NCI-H2196 (cell line): ENCODE data around the gene MAP4K4.
A peak's percentile ranks its signal among the peaks of the same experiment; 100 is the strongest.

Experiments used
- DNase-seq: peaks from one replicate; lab custom pipeline; 2025; ENCODE audit not compliant: unreplicated experiment; lab: John Stamatoyannopoulos, UW

MAP4K4 gene

DNA sequence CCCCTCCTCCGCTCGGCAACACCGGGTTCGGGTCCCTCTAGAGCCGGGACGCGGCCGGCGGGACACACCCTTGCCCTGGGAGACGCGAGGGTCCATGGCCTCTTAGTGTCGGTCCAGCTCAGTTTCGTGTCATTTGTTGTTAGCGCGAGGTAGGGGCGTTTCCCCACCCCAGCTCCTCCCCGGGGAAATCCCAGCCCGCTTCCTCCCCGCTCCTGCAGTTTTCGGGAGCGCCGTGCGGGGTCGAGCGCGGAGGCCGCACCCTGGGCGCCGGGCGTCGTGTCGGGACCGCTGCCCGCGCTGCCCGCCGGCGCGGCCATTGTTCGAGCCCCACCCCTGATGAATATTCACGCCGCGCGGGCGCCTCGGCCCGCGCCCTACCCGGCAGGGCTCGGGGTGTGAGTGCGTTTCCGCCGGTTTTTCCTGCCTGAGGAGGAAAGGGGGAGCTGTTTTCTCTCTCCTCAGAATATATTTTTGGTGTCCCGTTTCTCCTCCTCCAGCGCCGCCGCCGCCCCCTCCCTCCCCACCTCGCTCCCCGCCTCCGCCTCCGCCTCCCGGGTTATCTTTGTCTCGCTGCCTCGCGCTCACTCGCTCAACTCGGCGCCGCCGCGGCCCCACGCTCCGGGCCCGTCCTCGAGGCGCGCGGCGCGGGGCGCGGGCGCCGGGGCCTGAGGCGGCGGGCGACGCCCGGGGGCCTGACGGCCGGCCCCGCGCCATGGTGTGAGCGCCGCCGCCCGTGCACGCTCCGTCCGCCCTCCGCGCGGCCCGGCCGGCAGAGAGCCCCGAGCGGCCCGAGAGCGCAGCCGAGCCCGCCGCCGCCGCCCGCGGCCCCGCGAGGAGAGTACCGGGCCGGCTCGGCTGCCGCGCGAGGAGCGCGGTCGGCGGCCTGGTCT lies at the start of gene MAP4K4:
Gene MAP4K4, plus strand, starts transcription at position 584 of the 890 bp plus-strand sequence. CDS start 374 bp downstream, outside the sequence.
- peak; percentile 56 for DNase-seq

- no peak for DNase-seq
These were observed 44.0 kb upstream of the MAP4K4 start for GRCh38 chr2:101653469-101653868.

DNA sequence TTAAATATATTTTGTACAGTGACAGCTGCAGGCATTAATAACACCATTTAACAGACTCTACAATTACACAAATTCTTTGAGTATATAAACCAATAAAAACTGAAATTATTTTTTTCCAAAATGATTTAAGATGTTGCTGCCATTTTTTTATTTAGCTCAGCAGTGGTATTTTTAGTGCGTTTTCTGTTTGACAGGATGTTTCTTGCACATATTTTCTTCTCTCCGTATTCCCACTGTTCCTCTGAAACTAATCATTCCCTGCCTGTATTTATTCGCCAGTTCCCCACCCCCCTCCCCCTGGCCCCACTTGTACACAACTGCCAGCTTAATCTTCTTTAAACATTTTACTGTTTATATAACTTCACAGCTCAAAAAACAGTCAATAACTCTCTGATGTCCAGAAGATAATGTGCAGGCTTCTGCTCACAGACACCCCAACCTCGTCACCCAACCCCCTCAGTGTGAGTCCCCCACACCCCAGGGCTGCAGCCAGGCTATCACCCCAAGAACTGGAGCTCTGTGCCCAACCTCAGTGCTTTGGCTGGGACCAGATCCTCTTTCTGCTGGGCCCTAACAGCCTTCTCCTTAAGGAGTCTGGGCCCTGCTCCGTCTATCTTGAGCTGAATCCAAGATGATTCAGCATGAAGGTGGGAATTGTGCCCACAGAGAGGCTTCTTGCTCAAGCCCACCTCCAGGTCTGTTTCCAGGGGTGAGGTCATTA lies 41.6 kb upstream of the MAP4K4 start:
- no peak for DNase-seq

- DNase-seq: no peak
These were observed 39.7 kb upstream of the MAP4K4 start for GRCh38 chr2:101657787-101658186.

DNA sequence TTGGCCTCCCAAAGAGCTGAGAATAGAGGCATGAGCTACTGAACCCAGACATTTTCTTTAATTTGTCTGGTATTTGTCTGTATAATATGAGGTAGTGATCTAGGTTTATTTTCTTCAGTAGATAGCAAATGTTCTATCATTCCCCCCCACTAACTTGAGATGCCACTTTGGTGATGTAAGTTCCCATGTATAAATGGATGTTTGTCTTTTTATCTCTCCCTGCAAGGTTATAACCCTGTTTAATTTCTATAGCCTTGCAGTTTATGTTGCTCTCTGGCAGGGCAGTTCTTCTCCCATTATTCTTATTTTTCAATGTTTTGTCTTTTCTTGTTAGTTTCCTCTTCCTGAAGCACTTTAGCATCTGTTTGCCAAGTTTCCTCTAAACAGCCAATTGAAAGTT lies 39.1 kb upstream of the MAP4K4 start:
- DNase-seq: no peak

DNA sequence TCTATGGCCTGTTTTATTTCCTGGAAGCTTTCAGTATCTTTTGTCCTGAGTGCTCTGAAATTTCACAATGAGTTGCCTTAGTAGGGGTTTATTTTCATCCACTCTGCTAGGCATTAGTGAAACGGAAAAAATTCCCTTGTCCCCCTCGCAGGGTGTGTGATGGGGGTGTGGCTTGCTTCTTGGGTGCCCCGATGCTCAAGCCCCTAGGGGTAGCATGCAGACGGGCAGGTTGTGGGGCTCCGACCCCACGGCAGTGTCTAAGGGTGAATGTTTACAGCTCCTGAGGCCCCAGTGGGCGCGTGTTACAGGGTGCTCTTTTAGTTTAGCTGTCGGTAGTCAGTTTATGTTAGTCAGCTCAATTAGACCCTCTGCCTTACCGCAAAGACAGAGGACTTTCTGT lies 32.2 kb upstream of the MAP4K4 start:
- no peak for DNase-seq

DNA sequence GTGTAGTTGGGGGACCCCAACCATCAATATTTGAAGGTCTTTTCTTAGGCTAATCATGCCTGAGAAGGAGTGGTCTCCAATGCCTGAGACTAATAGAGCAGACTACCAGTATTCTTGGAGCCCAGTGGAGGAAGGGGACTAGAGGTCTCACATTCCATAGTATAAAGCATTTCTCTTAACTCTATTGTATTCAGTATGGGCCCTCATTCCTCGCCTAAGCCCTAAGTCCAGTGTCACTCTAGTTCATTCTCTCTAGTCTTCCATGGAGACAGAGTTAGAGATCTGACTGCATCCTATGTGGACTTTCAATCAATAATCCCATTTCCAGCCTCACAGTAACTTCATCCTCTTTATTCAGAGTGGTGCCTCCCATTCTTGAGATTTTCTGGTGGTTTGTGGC lies 29.7 kb upstream of the MAP4K4 start:
- DNase-seq: no peak

GRCh38 chr2:101672047-101672446 lies 25.5 kb upstream of the MAP4K4 start:
- no peak for DNase-seq

GRCh38 chr2:101673920-101674319 lies 23.6 kb upstream of the MAP4K4 start:
- no peak for DNase-seq

DNA sequence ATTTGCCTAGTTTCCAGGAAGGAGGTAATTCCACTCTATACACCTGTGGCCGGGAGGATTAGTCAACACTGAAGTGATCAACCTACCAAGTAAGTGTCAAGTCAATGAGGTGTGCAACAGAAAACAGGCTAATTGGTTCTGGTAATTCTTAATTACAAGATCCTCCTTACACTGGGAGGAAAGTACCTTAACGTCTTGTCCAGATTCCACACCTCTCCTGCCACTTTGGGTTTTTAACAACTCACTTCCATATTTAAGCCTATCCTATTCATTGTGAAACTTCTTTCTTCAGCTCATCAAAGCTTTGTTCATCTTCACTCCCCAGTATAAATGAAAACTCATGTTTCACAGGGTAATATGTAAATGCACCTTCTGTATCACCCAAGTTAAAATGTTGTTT lies 22.0 kb upstream of the MAP4K4 start:
- no peak for DNase-seq

GRCh38 chr2:101676674-101677073 lies 20.8 kb upstream of the MAP4K4 start:
- no peak for DNase-seq

GRCh38 chr2:101677658-101678057 lies 19.8 kb upstream of the MAP4K4 start:
- no peak for DNase-seq

DNA sequence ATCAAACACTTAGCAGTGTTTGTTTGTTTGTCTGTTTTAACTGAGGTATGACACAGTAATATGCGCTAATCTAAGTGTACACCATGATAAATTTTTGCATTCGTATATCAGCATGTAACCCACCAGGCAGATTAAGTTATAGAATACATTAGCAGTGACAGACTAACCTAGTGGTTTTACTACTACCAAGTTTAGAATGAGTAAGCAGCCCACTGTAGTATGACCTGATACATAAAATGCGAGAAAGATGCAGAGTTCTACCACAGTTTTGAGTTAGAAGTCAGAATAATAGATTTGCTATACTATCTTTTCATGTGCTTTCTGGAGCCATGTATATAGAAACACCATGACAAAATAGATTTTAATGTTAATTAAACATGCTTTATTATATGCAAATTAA lies 19.1 kb upstream of the MAP4K4 start:
- DNase-seq: no peak

DNA sequence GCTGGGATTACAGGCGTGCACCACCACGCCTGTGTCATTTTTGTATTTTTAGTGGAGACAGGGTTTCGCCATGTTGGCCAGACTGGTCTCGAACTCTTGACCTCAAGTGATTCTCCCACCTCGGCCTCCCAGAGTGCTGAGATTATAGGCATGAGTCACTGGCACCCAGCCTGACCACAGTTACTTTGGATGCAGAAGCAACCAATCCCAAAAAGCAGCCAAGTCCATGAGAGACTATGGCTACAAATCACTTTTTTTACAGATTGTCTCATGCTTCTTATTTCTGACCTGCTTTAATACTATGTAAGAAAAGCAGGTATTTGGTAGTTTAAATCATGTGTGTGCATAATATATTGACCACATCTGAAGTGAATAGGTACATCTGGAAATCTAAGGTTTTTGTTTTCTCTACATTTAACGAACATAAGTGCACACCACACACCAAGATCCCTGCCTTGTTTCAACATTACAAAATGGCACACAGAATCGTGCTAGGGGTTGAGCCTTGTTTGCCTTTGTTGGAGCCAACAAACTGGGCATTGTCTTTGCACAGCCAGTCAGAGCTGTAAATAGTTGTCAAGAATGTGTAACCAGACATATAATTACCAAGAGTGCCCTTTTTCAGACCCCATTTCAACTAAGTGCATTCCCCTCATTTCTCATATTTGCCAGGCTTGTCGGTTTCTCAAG lies 18.3 kb upstream of the MAP4K4 start:
- DNase-seq: no peak

- no peak for DNase-seq
These were observed 17.6 kb upstream of the MAP4K4 start for GRCh38 chr2:101679801-101680487.

GRCh38 chr2:101682311-101682710 lies 15.2 kb upstream of the MAP4K4 start:
- DNase-seq: no peak

- DNase-seq: no peak
These were observed 13.2 kb upstream of the MAP4K4 start for GRCh38 chr2:101684313-101684712.

- no peak for DNase-seq
These were observed 9.2 kb upstream of the MAP4K4 start for GRCh38 chr2:101688261-101688660.

- DNase-seq: no peak
These were observed 8.2 kb upstream of the MAP4K4 start for GRCh38 chr2:101689114-101689825.

DNA sequence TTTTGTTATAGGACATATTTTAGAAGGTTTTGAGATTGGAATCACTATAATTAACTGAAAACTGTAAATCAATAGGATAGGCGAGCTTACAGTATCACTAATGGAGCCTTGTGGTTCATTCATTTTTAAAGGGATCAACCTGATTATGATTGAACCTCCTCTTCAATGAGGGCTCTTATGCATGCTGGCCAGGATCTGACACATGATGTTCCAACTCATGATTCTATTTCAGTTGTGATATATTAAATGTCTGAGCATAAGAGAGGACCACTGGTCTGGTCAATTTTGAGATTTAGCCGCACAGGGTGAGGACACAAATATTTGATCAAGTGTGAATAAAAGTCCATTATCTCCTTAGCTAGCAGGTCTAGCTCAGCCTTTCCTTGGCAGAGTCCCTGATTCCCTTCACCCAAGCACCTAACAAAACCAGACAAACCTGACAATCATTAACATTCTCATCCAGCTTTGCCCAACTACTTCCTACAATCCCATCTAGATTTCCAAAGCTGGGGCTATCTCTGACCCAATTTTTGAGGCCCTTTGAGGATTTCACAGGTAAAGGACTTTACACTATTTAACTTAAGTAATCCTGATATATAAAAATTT lies 6.9 kb upstream of the MAP4K4 start:
- no peak for DNase-seq
